GM12873 (cell line): Measurements from ENCODE around the gene PIEZO1.

Experiments used
- CTCF ChIP-seq: IDR thresholded peaks from 2 replicates; pipeline ENCODE4 v1.5.1; 2012; ENCODE audit warnings: low read depth, mild to moderate bottlenecking, moderate library complexity, low read length, control low read depth; ENCODE audit not compliant: insufficient read depth; ENCODE audit errors: missing control alignments

Gene PIEZO1

GRCh38 chr16:88695753-88696152 lies 89.3 kb downstream of the PIEZO1 start:
- TF ChIP-seq CTCF: no peak

GRCh38 chr16:88695218-88695617 lies 89.8 kb downstream of the PIEZO1 start:
- TF ChIP-seq CTCF: no peak

- TF ChIP-seq CTCF: no peak
Measured at GRCh38 chr16:88694221-88695087, 90.6 kb downstream of the PIEZO1 start.

GRCh38 chr16:88693420-88694177 lies 91.4 kb downstream of the PIEZO1 start:
- TF ChIP-seq CTCF: no peak

- TF ChIP-seq CTCF: no peak
Measured at GRCh38 chr16:88692861-88693260, 92.2 kb downstream of the PIEZO1 start.

- no peak for TF ChIP-seq CTCF
Measured at GRCh38 chr16:88691924-88692560, 93.0 kb downstream of the PIEZO1 start.
